HL-60/S4 treated with retinoic acid at 250 ng/mL for 4 days and 3 days (cell line): ENCODE measurements around the gene INMT.

Experiments used
- in situ Hi-C: fragments of 300-500 bp; cut with MboI; formaldehyde crosslinking; loops from 2 replicates; pipeline ENCODE4 v1.7.0; 2022; ENCODE audit warnings: low sequenced_read_pairs

The INMT gene

DNA sequence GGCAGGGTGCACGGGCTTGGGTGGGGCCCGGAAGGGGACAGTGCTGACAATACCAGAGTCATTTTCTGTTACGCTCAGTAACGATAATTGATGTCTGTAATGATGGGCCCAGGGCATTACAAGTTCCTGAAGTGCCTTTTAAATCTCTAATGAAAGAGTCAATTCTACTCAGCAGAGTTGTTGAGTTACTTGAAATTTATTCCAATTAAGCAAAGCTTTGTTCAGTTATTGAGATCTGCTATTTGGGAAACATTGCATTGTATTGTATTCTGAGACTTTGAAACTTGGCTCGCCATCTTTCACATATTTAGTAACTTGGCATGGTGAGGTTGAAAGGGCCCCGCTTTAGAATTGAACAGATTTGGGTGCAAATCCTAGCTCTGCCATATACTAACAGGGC, 54.0 kb downstream of the INMT start:
- in situ Hi-C loops: loop anchor here (25.0 kb wide), 1 partner anchor 306 kb away; no protein-coding TSS in a partner anchor
